GM10266 (cell line): ENCODE results near the gene LDB2.
"Not testable (repeated sequence)": the region's sequence is repeated elsewhere in the genome, so short reads cannot be mapped to it uniquely, and the experiment has no call there.

Experiments
- DNase-seq: peaks from one replicate; pipeline ENCODE4 v3.0.0; 2012; ENCODE audit errors: extremely low spot score
- TF ChIP-seq, protein P1 (sequence below): IDR thresholded peaks from 2 replicates; pipeline ENCODE4 v1.5.1; 2012; ENCODE audit warnings: mild to moderate bottlenecking, low read depth; ENCODE audit not compliant: control insufficient read depth, insufficient read depth; ENCODE audit errors: missing control alignments

Gene LDB2

GRCh38 chr4:16577177-16577576 lies 321.3 kb downstream of the LDB2 start:
- no peak for DNase-seq
- TF ChIP-seq, protein P1, sequence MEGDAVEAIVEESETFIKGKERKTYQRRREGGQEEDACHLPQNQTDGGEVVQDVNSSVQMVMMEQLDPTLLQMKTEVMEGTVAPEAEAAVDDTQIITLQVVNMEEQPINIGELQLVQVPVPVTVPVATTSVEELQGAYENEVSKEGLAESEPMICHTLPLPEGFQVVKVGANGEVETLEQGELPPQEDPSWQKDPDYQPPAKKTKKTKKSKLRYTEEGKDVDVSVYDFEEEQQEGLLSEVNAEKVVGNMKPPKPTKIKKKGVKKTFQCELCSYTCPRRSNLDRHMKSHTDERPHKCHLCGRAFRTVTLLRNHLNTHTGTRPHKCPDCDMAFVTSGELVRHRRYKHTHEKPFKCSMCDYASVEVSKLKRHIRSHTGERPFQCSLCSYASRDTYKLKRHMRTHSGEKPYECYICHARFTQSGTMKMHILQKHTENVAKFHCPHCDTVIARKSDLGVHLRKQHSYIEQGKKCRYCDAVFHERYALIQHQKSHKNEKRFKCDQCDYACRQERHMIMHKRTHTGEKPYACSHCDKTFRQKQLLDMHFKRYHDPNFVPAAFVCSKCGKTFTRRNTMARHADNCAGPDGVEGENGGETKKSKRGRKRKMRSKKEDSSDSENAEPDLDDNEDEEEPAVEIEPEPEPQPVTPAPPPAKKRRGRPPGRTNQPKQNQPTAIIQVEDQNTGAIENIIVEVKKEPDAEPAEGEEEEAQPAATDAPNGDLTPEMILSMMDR, result no peak

- DNase-seq, result no peak
- TF ChIP-seq, protein P1, result no peak
Measured at GRCh38 chr4:16574981-16575380, 323.5 kb downstream of the LDB2 start.

DNA sequence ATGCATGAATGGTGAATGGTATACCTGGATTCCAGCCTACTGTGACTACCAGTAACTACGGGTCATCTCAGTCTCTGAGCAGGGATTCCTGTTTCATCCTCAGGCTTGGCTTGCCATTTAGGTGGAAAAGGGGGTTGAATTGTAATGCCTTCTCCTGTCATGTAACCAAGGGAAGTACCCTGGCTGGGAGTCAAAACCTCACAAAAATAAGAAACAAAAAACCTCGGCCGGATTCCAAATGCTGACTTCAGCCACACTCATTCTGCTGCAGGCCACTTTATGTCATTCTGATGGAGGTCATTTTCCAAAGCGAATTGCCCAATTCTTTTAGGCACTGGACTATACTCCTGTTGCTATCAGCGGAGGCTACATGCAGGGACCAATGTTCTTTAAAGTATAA lies 324.7 kb downstream of the LDB2 start:
- TF ChIP-seq, protein P1, result no peak
- no peak for DNase-seq

- no peak for DNase-seq
Measured at GRCh38 chr4:16573206-16573605, 325.2 kb downstream of the LDB2 start.

GRCh38 chr4:16572631-16573030 lies 325.8 kb downstream of the LDB2 start:
- TF ChIP-seq, protein P1, result no peak
- DNase-seq, result no peak

More at GRCh38 chr4:16573206-16573605, 325.2 kb downstream of the LDB2 start:
- TF ChIP-seq, protein P1, result no peak

GRCh38 chr4:16572161-16572560 lies 326.3 kb downstream of the LDB2 start:
- TF ChIP-seq, protein P1, result no peak
- no peak for DNase-seq

DNA sequence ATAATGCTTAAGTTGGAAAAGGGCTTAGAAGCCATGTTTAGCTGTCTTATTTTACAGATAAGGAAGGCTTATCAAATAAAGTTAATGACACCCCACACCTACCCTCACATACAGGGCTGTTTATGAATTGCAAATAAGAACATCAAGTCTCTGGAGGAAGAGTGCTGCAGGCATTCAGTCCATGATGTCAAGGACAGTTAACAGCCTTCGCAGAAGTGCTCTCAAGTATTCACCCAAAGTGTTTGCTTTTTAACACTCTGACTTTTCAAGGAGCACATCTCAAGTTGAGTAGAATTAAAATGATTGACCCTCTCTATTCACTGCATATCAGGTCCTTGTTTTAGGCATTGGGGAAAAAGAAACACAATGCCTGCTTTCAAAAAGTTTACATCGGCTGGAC lies 328.7 kb downstream of the LDB2 start:
- TF ChIP-seq, protein P1, result no peak
- DNase-seq, result no peak

- not testable (repeated sequence) for DNase-seq
Measured at GRCh38 chr4:16557316-16557715, 341.1 kb downstream of the LDB2 start.
